Amniotic epithelial cell (primary cell): Measurements from ENCODE around the gene KCNIP2.

Source experiments
- DNase-seq: peaks from one replicate; pipeline ENCODE4 v3.0.0-alpha.2; 2010; ENCODE audit warnings: low read depth

KCNIP2 gene

GRCh38 chr10:101851411-101852116 lies 8.0 kb upstream of the KCNIP2 start:
- no peak for DNase-seq

- DNase-seq = no peak
Observed at GRCh38 chr10:101850749-101851148, 7.1 kb upstream of the KCNIP2 start.

GRCh38 chr10:101848894-101849351 lies 5.3 kb upstream of the KCNIP2 start:
- no peak for DNase-seq

- DNase-seq = no peak
Observed at GRCh38 chr10:101848408-101848807, 4.8 kb upstream of the KCNIP2 start.

- DNase-seq = no peak
Observed at GRCh38 chr10:101845893-101846292, 2.3 kb upstream of the KCNIP2 start.

- DNase-seq = no peak
Observed at GRCh38 chr10:101841826-101842225, 1.8 kb downstream of the KCNIP2 start.

- DNase-seq = peak; percentile 74
Observed at GRCh38 chr10:101840741-101841453, 2.7 kb downstream of the KCNIP2 start.

- DNase-seq = no peak
Observed at GRCh38 chr10:101840102-101840684, 3.4 kb downstream of the KCNIP2 start.

- DNase-seq = no peak
Observed at GRCh38 chr10:101839416-101840063, 4.1 kb downstream of the KCNIP2 start.

- no peak for DNase-seq
Observed at GRCh38 chr10:101839002-101839401, 4.6 kb downstream of the KCNIP2 start.

- no peak for DNase-seq
Observed at GRCh38 chr10:101838416-101838970, 5.1 kb downstream of the KCNIP2 start.

- DNase-seq = no peak
Observed at GRCh38 chr10:101837748-101838147, 5.9 kb downstream of the KCNIP2 start.

GRCh38 chr10:101835362-101835761 lies 8.2 kb downstream of the KCNIP2 start:
- DNase-seq = no peak

GRCh38 chr10:101834341-101834740 lies 9.3 kb downstream of the KCNIP2 start:
- no peak for DNase-seq

GRCh38 chr10:101833466-101833865 lies 10.1 kb downstream of the KCNIP2 start:
- no peak for DNase-seq

GRCh38 chr10:101832325-101832771 lies 11.3 kb downstream of the KCNIP2 start:
- DNase-seq = no peak

GRCh38 chr10:101831169-101831811 lies 12.3 kb downstream of the KCNIP2 start:
- DNase-seq = no peak

- DNase-seq = peak; percentile 84
Observed at GRCh38 chr10:101830322-101831168, 13.1 kb downstream of the KCNIP2 start.

- peak; percentile 39 for DNase-seq
Observed at GRCh38 chr10:101829561-101830315, 13.9 kb downstream of the KCNIP2 start.
